ENCODE measurements around the gene ZNF827. TPM values are rescaled to one million over a fixed set of nuclear protein-coding genes. Genes with fewer than 3 reads are reported as not detected.

Gene ZNF827
- total RNA-seq, 1 donor from 2014 or later, result 50.2 TPM

- Mint-ChIP-seq H3K36me3 (ENCODE audit: insufficient read depth) (peaks cover 3% of the 10 kb centered on the region), H3K27ac (peak overlapping the region; percentile 99), H3K4me1 (ENCODE audit: low read depth) (peaks cover 46% of the 10 kb centered on the region), H3K4me3 (ENCODE audit: low read depth) (peak overlapping the region; percentile 94), H3K27me3 (no peaks in the 10 kb centered on the region), H3K9me3 (ENCODE audit: low read depth) (no peaks in the 10 kb centered on the region)
- DNase-seq (ENCODE audit: low spot score, unreplicated experiment), result no peak
- TF ChIP-seq, protein P1, sequence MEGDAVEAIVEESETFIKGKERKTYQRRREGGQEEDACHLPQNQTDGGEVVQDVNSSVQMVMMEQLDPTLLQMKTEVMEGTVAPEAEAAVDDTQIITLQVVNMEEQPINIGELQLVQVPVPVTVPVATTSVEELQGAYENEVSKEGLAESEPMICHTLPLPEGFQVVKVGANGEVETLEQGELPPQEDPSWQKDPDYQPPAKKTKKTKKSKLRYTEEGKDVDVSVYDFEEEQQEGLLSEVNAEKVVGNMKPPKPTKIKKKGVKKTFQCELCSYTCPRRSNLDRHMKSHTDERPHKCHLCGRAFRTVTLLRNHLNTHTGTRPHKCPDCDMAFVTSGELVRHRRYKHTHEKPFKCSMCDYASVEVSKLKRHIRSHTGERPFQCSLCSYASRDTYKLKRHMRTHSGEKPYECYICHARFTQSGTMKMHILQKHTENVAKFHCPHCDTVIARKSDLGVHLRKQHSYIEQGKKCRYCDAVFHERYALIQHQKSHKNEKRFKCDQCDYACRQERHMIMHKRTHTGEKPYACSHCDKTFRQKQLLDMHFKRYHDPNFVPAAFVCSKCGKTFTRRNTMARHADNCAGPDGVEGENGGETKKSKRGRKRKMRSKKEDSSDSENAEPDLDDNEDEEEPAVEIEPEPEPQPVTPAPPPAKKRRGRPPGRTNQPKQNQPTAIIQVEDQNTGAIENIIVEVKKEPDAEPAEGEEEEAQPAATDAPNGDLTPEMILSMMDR (IDR thresholded peaks at IDR 0.05; ENCODE audit: unreplicated experiment), result no peak
Measured at GRCh38 chr4:145934434-145935047, 4.1 kb downstream of the ZNF827 start.

- H3K4me1 Mint-ChIP-seq (ENCODE audit: low read depth), result peaks cover 41% of the 10 kb centered on the region
- no peaks in the 10 kb centered on the region for H3K9me3 Mint-ChIP-seq (ENCODE audit: low read depth)
- no peak for DNase-seq (ENCODE audit: low spot score, unreplicated experiment)
- H3K36me3 Mint-ChIP-seq (ENCODE audit: insufficient read depth), result peaks cover 3% of the 10 kb centered on the region
- TF ChIP-seq, protein P1 (IDR thresholded peaks at IDR 0.05; ENCODE audit: unreplicated experiment), result no peak
- H3K27ac Mint-ChIP-seq, result no peak overlapping the region
- H3K27me3 Mint-ChIP-seq, result no peaks in the 10 kb centered on the region
- no peak overlapping the region for H3K4me3 Mint-ChIP-seq (ENCODE audit: low read depth)
Measured at GRCh38 chr4:145933134-145933533, 5.5 kb downstream of the ZNF827 start.

- DNase-seq (ENCODE audit: low spot score, unreplicated experiment), result no peak
Measured at GRCh38 chr4:145931403-145931802, 7.2 kb downstream of the ZNF827 start.

GRCh38 chr4:145930592-145930991 is 8.0 kb downstream of the ZNF827 start:
- Mint-ChIP-seq H3K27me3 (no peaks in the 10 kb centered on the region), H3K36me3 (ENCODE audit: insufficient read depth) (peaks cover 10% of the 10 kb centered on the region), H3K4me3 (ENCODE audit: low read depth) (no peak overlapping the region), H3K4me1 (ENCODE audit: low read depth) (peaks cover 35% of the 10 kb centered on the region), H3K27ac (no peak overlapping the region), H3K9me3 (ENCODE audit: low read depth) (peaks cover 8% of the 10 kb centered on the region)
- no peak for DNase-seq (ENCODE audit: low spot score, unreplicated experiment)
- TF ChIP-seq, protein P1 (IDR thresholded peaks at IDR 0.05; ENCODE audit: unreplicated experiment), result no peak

More at GRCh38 chr4:145931403-145931802, 7.2 kb downstream of the ZNF827 start:
- TF ChIP-seq, protein P1 (IDR thresholded peaks at IDR 0.05; ENCODE audit: unreplicated experiment), result no peak
- Mint-ChIP-seq H3K36me3 (ENCODE audit: insufficient read depth) (peaks cover 3% of the 10 kb centered on the region), H3K27ac (no peak overlapping the region), H3K27me3 (no peaks in the 10 kb centered on the region), H3K9me3 (ENCODE audit: low read depth) (no peaks in the 10 kb centered on the region), H3K4me1 (ENCODE audit: low read depth) (peaks cover 41% of the 10 kb centered on the region), H3K4me3 (ENCODE audit: low read depth) (no peak overlapping the region)

DNA sequence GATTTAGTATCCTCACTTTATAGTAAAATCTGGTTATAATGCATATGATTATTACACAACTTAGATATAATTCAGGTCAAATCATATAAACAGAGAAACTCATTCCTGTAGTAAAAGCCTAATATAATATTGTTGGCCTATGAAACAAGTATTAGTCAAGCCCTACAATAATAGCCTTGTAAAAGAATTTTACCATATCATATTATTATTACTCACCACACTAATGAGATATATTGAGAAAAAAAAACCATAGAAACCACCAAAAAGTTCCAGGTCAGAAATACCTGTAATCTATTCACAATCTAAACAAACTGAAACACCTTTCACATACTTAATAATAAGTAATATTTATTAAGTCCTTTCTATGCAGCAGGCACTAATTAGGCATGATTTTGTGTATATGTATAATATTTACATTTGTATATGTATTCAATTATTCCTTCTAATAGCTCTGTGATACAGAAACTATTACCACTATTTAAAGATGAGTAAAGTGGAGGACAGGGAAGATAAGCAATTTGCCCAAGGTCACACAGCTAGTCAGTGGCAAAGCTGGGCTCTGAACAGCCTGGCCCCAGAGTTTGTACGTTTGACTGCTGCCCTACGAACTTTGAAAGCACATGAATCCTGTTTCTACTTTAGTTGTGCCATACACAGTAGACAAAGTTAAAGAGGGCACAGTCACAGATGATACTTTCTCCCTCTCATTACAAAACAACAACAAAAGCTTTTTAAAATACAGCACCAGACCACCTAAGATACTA is 9.0 kb downstream of the ZNF827 start:
- Mint-ChIP-seq H3K4me3 (ENCODE audit: low read depth) (no peak overlapping the region), H3K27ac (peak overlapping the region; percentile 17), H3K4me1 (ENCODE audit: low read depth) (peaks cover 25% of the 10 kb centered on the region), H3K36me3 (ENCODE audit: insufficient read depth) (peaks cover 14% of the 10 kb centered on the region), H3K27me3 (no peaks in the 10 kb centered on the region), H3K9me3 (ENCODE audit: low read depth) (peaks cover 14% of the 10 kb centered on the region)
- TF ChIP-seq, protein P1 (IDR thresholded peaks at IDR 0.05; ENCODE audit: unreplicated experiment), result no peak
- no peak for DNase-seq (ENCODE audit: low spot score, unreplicated experiment)

Data from progenitor cell of endocrine pancreas (in vitro differentiated cells).